Inferior parietal cortex (tissue), 1 donor: ENCODE measurements around the gene SMOC2.

ENCODE experiments used
- DNase-seq: peaks from one replicate; pipeline ENCODE4 v3.0.0-alpha.2; 2016; ENCODE audit errors: extremely low spot score

Gene SMOC2

GRCh38 chr6:168624948-168625347 is 184.0 kb downstream of the SMOC2 start:
- no peak for DNase-seq

DNA sequence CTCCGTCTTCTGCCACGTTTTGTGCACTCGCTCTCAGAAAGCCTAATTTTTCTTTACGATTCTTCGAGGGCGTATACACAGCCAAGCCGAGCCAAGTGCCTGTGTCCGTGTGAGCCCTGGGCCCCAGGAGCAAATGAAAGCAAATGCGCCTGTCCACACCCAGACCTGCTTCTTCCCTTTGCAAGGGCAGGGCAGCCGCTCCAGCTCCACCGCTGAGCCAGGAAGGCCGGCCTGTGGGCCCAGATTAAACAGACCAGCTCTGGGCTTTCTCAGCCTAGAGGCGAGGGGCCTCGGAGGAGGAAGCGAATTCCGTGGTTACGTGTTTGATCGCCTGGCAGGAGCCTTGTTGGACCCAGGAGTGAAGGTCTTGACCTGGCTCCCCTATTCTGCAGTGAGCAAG is 184.6 kb downstream of the SMOC2 start:
- no peak for DNase-seq

DNA sequence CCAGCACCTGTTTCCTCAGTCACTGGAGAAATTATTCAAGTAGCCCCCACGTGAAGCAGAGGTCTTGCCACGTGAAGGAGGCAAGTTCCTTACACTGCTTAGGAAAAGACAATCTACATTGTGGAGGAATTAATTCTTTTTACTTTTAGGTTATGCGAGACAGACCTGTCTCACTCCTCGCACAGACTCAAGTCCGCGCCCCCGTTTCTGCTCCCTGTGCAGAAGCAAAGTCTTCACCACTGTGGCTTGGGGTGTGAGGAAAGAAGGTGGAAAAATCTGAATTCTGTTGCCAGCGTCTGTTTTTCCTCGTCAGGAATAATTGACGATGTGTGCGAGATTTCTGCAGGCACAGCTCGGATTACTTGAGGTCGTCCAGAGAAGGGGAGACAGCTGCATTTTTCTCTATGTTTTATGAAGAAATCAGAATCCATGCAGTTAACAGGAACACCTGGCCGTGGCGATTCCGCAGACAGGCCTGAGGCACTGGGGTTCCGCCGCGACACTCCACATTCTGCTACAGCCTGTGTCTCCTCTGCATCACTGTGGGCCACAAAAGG is 185.1 kb downstream of the SMOC2 start:
- no peak for DNase-seq

- DNase-seq = no peak
These were observed 186.7 kb downstream of the SMOC2 start for GRCh38 chr6:168627506-168628175.

DNA sequence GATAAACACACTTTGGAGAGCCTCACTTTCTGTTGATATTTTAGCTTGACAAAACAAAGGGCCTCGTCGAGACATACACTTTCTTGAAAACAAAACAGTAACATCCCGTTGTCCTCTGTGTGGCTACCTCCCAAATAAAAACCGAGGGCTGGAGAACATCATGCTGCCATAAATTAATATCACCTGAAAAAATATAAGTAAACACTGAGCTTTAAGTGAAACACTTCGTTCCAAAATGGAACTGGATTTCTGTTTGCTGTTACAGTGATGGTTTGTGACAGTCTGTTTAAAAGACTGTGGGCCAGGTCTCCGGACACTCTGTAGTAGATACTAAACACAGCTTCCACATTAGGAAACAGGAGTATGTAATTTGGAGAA is 187.2 kb downstream of the SMOC2 start:
- no peak for DNase-seq

DNA sequence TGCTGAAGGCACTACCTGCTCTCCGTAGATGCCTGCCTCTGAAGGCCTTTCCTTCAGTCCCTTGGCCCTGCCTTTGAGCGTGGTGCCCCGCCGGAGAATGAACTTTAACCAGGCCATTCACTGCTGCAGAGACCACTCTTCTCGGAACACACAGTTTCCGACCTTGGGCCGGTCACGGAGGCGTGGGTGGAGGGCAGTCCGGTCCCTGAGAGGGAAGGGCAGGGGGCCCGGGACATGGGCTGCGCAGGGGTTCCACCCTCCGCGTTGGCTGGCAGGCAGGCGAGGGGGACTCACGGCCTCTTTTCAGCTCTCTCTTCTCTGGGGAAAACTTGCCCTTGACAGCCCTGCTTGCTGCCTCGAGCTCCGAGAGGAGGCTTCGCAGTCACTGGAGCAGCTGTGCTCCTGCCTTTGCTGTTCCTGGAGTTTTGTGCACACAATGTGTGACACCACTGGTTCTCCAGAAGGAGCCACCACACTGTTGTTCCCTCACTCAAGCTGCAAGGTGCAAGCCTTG is 187.8 kb downstream of the SMOC2 start:
- DNase-seq = no peak

DNA sequence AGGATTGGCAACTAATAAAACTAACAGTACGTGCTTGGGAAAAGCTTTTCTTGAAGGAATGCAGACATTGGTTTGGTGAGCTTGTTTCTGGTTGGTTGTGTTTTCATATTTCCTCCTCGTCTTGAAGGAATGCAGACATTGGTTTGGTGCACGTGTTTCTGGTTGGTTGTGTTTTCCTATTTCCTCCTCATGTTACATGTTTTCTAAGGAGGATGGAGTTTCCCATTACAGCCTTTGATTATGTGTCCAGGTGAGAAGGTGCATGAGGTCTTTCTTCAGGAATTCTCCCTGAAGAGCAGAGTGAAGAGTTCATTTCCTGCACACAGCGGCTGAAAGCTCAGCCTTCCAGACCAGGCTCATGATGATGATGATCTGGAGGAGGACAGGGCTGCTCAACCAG is 190.6 kb downstream of the SMOC2 start:
- no peak for DNase-seq

- no peak for DNase-seq
These were observed 191.7 kb downstream of the SMOC2 start for GRCh38 chr6:168632694-168633093.

- DNase-seq = no peak
These were observed 193.8 kb downstream of the SMOC2 start for GRCh38 chr6:168634541-168635328.

DNA sequence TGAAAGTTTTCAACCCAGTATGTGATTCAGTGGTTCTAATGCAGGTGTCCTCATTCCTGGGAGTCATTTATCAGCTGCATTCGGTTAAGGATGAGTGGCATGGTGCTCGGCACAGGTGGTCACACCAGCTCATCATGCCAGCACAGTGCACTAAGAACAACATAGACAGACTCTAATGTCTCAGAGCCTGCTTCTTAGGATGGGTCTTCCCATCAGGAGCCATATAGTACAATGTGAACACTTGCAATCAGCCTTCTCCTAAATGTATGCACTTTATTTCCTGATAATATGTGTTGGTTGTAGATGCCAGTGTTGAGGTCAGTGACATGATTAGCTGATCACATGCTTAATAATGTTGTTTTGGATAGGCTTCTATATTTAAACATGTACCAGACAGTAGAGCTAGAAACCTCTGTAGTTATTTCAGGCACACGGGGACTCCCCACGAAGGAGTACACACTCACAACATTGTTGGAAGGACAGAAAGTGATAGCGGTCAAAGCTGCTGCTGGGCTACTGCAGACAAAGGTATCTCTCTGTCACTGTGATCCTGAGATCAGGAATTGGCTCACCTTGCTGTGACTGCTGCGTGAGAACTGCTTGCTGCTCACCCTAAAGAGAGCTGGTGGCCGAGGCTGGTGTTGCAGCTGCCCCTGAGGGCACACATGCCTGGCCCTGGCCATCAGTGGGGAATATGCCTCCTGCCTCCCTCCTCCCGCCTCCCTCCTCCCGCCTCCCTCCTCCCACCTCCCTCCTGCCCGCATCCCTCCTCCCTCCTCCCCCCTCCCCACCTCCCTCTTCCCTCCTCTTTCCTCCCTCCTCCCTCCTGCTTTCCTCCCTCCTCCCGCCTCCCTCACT is 195.4 kb downstream of the SMOC2 start:
- DNase-seq = no peak

DNA sequence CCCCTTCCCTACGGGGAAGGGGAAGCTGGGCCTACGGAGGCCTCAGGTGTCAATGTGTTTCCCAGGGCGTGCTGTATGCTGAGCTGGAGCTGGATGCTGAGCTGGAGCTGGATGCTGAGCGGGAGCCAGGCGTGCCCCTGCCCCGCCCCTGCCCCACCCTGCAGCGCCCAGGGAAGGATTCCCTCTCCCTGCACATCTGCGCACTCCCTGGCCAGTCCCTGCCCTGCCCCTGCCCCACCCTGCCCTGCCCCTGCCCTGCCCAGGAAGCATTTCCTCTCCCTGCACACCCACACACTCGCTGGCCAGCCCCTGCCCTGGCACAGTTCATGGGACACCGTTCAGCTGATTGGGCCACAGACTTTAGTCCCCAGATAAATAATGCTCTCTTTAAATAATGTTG is 196.8 kb downstream of the SMOC2 start:
- no peak for DNase-seq

- DNase-seq = no peak
These were observed 197.7 kb downstream of the SMOC2 start for GRCh38 chr6:168638468-168639271.

GRCh38 chr6:168640181-168640580 is 199.2 kb downstream of the SMOC2 start:
- DNase-seq = no peak

DNA sequence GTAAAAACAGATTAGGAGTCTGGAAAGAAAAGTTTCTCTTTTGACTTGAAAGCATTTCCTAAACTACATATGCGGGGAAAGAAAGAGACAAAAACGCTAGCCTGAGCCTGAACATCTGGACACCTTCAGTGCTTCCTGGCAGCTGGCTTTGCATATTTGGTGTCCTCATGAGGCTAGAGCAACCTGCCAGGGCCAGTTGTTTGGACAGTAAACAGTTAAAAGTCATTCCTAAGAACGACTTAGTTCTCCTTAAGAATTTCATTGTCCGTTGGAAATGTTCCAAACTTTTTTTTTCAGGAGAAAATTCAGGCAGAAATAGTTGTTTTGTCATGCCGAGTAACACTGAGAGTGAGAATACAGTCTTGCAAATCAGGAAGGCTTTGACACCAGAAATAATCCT is 199.8 kb downstream of the SMOC2 start:
- DNase-seq = no peak

DNA sequence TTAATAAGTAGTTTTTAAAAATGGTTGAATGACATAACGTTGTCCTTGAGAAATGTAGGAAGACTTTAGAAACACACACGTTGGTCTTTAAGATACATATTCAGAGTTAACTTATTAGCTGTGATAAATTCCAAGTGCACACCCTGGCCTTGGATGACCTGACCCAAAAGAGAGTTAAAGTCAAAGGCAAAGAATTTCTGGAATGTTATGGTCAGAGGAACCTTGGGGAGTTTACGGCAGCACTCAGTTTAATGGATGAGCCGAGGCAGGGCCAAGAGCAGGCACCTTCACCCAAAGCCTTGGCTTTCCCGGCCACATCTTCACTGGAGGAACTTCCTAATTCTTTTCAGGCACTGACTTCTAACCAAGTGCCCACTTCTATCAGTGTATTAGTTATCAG is 200.5 kb downstream of the SMOC2 start:
- DNase-seq = no peak

DNA sequence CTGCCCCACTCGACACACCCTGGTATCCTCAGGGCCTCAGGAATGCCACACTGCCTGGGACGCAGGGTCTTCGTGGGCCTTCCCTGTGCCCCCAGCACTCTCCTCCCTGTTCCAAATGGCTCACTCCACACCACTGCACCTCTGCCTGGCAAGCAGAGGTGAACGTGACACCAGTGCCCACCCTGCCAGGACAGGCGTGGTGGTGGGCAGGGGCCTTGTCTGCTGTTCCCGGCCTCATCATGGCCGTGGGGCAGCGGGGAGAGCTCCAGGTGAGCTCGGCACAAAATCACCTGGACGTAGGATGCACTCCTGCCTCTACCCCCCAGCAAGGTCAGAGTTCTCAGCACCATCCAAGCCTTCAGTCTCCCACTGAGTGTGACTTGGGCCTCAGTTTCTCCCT is 202.4 kb downstream of the SMOC2 start:
- no peak for DNase-seq

GRCh38 chr6:168645326-168645725 is 204.3 kb downstream of the SMOC2 start:
- DNase-seq = no peak

DNA sequence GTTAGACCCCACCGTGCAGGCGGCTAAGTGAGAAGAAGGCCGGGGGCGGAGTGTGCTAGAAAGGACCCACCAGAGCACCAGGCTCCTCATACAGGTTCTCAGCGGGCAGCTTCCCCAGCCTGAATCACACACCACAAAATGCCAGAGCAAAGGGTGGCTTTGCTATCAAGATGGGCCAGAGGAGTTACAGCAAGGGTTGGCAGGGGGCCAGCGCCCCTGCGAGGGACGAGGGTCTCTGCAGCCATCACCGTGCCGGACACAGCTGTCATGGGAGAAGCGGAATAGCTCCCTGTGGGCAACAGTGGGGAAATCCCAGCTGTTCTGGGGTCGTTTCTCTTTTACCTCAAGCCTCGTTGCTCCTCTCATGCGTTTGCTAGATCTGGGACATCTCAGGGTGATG is 206.3 kb downstream of the SMOC2 start:
- DNase-seq = no peak

DNA sequence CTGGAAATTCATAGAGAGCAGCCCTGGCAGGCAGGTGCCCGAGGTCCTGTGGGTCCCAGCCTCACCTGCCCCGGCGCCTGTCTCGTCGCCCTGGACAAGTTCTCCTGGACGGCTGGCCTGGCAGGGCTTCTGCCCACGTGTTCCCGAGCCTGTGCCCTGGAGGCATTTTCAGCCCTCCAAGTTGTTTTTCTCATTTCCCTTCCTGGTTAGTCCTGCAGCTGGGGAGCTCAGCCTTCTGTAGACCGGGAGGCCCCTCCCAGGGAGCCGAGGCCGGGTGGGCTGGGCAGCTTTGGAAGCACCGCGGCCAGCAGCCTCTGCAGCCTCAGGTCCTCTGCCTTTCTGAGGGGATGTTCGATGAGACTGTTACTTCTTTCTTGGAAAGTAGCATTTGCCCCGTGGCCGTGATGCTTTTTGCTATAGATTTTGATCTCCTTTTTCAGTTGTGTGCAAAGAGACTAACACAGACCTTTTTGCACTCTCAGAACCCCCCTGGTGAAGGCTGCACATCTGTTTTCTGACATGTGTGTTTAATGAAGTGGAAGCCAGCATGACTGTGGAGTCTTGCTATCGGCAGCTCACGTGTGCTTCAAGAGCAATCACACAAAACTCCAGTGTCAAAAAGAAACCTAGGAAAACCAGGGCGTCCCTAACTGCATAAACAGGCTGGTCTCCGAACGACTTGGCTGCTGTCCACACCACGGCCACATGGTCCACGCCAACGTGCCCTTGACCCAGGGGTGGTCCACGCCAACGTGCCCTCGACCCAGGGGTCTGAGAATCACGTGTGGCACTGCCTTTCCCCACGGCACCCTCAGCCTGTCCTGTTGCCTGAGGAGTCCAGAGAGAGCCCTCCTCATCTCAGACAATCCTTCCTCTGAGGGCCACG is 207.5 kb downstream of the SMOC2 start:
- no peak for DNase-seq

- DNase-seq = no peak
These were observed 208.2 kb downstream of the SMOC2 start for GRCh38 chr6:168649209-168649608.
